HL-60/S4 (cell line): ENCODE results near the gene SCYGR5.
"Not testable (repeated sequence)": the region's sequence is repeated elsewhere in the genome, so short reads cannot be mapped to it uniquely, and the experiment has no call there.

Experiments used
- in situ Hi-C: fragments of 300-500 bp; cut with MboI; formaldehyde crosslinking; loops from 2 replicates; pipeline ENCODE4 v1.14.3; 2022; ENCODE audit warnings: low sequenced_read_pairs

SCYGR5 gene

GRCh38 chr2:227666631-227667170, at the start of gene SCYGR5:
SCYGR5 (plus strand) TSS chr2:227666804; CDS start chr2:227666804, 0 bp downstream.
- in situ Hi-C loops: not testable (repeated sequence)

- in situ Hi-C loops: no loop called here
Observed at GRCh38 chr2:227617316-227618230, 49.0 kb upstream of the SCYGR5 start, which contains the start of gene SCYGR4. SCYGR4 (plus strand) TSS chr2:227617498; CDS start chr2:227617498, 0 bp downstream.

- in situ Hi-C loops: no loop called here
Observed at GRCh38 chr2:227623226-227623625, 43.4 kb upstream of the SCYGR5 start.

GRCh38 chr2:227625420-227625819, 41.2 kb upstream of the SCYGR5 start:
- in situ Hi-C loops: no loop called here

- in situ Hi-C loops: no loop called here
Observed at GRCh38 chr2:227626580-227627151, 39.9 kb upstream of the SCYGR5 start.

- in situ Hi-C loops: no loop called here
Observed at GRCh38 chr2:227627769-227628168, 38.8 kb upstream of the SCYGR5 start.

- in situ Hi-C loops: no loop called here
Observed at GRCh38 chr2:227629435-227629834, 37.2 kb upstream of the SCYGR5 start.

- in situ Hi-C loops: no loop called here
Observed at GRCh38 chr2:227630322-227630721, 36.3 kb upstream of the SCYGR5 start.

- in situ Hi-C loops: no loop called here
Observed at GRCh38 chr2:227632827-227633226, 33.8 kb upstream of the SCYGR5 start.

- in situ Hi-C loops: no loop called here
Observed at GRCh38 chr2:227634201-227634600, 32.4 kb upstream of the SCYGR5 start.

GRCh38 chr2:227642656-227643055, 23.9 kb upstream of the SCYGR5 start:
- in situ Hi-C loops: no loop called here

- in situ Hi-C loops: no loop called here
Observed at GRCh38 chr2:227643990-227644551, 22.5 kb upstream of the SCYGR5 start.

- in situ Hi-C loops: no loop called here
Observed at GRCh38 chr2:227653419-227653818, 13.2 kb upstream of the SCYGR5 start.

- in situ Hi-C loops: no loop called here
Observed at GRCh38 chr2:227654426-227654825, 12.2 kb upstream of the SCYGR5 start.

- in situ Hi-C loops: no loop called here
Observed at GRCh38 chr2:227655454-227655853, 11.2 kb upstream of the SCYGR5 start.

- in situ Hi-C loops: no loop called here
Observed at GRCh38 chr2:227657199-227657845, 9.3 kb upstream of the SCYGR5 start.

- in situ Hi-C loops: no loop called here
Observed at GRCh38 chr2:227661025-227661649, 5.5 kb upstream of the SCYGR5 start.

GRCh38 chr2:227661827-227662226, 4.8 kb upstream of the SCYGR5 start:
- in situ Hi-C loops: no loop called here

- in situ Hi-C loops: no loop called here
Observed at GRCh38 chr2:227665189-227665940, 1.2 kb upstream of the SCYGR5 start.
